Caco-2 (cell line): ENCODE results near the gene KIF16B. TPM values are rescaled to one million over a fixed set of nuclear protein-coding genes. Genes with fewer than 3 reads are reported as not detected.
A peak's percentile ranks its signal among the peaks of the same experiment; 100 is the strongest.
"Not testable (repeated sequence)": the region's sequence is repeated elsewhere in the genome, so short reads cannot be mapped to it uniquely, and the experiment has no call there.

Experiments
- BruUV-seq: library from RNA; stranded (reverse); fragments of 400-500 nt; replicated peaks from 2 replicates; lab custom pipeline; 2021; lab: Mats Ljungman, UMichigan
- CTCF ChIA-PET: fragments of 300-600 bp; sonication (Branson Sonifier 250); formaldehyde crosslinking; loops from one replicate; lab custom pipeline; 2022; ENCODE audit warnings: antibody characterized with exemption; lab: Charles Lee
- POLR2A ChIA-PET: fragments of 300-600 bp; sonication (Branson Sonifier 250); formaldehyde crosslinking; loops from one replicate; lab custom pipeline; 2022; ENCODE audit warnings: antibody characterized with exemption; lab: Charles Lee
- DNase-seq, 2 experiments: peaks; one replicate each; pipeline versions ENCODE4 v3.0.0 to v3.0.0-alpha.2; 2020 to 2022
- H3K27me3 ChIP-seq: replicated peaks from 2 replicates; pipeline ENCODE4 v1.6.0; 2011; ENCODE audit warnings: low read length; ENCODE audit not compliant: control insufficient read depth, insufficient read depth
- H3K36me3 ChIP-seq: 2 replicates; pipeline ENCODE4 v1.5.1; 2011; ENCODE audit warnings: low read length; ENCODE audit not compliant: control insufficient read depth, insufficient read depth
- H3K4me1 ChIP-seq: fragments of 250-450 bp; sonication (Bioruptor Pico); 2 replicates; pipeline ENCODE4 v1.5.1; 2020; ENCODE audit warnings: mild to moderate bottlenecking
- H3K4me3 ChIP-seq: 2 replicates; pipeline ENCODE4 v1.5.1; 2011; ENCODE audit warnings: low read depth, mild to moderate bottlenecking, control low read depth, low read length
- H3K9me3 ChIP-seq: fragments of 250-450 bp; sonication (Bioruptor Pico); 2 replicates; pipeline ENCODE4 v1.5.1; 2020; ENCODE audit warnings: mild to moderate bottlenecking, moderate library complexity
- H3K27ac Mint-ChIP-seq: one replicate; pipeline ENCODE4 v1.8.0; 2022; ENCODE audit warnings: mixed read lengths; ENCODE audit not compliant: unreplicated experiment
- H3K27me3 Mint-ChIP-seq: one replicate; pipeline ENCODE4 v1.8.0; 2022; ENCODE audit warnings: mixed read lengths; ENCODE audit not compliant: insufficient read depth, unreplicated experiment
- H3K36me3 Mint-ChIP-seq: one replicate; pipeline ENCODE4 v1.8.0; 2022; ENCODE audit warnings: mild to moderate bottlenecking, mixed read lengths; ENCODE audit not compliant: insufficient read depth, unreplicated experiment
- H3K4me1 Mint-ChIP-seq: one replicate; pipeline ENCODE4 v1.8.0; 2022; ENCODE audit warnings: low read depth, mixed read lengths; ENCODE audit not compliant: unreplicated experiment
- H3K4me3 Mint-ChIP-seq: one replicate; pipeline ENCODE4 v1.8.0; 2022; ENCODE audit warnings: mild to moderate bottlenecking, moderate library complexity, mixed read lengths; ENCODE audit not compliant: unreplicated experiment
- H3K9me3 Mint-ChIP-seq: one replicate; pipeline ENCODE4 v1.8.0; 2022; ENCODE audit warnings: mixed read lengths; ENCODE audit not compliant: unreplicated experiment
- intact Hi-C: fragments of 100-400 bp; cut with micrococcal nuclease; formaldehyde crosslinking; loops from one replicate; pipeline ENCODE4 v1.10.0; 2022; ENCODE audit not compliant: unreplicated experiment
- total RNA-seq: library from RNA; stranded (reverse); gene quantifications from 2 replicates; pipeline ENCODE4 v1.2.3, GENCODE V29; 2022
- TF ChIP-seq, protein P1 (sequence below), 2 experiments: fragments of 200-600 bp in 1 of 2; IDR thresholded peaks; 1 replicate in 1 of 2; 2 replicates in 1 of 2; pipeline versions ENCODE4 v1.5.1 to v1.8.0; 2011 to 2022; ENCODE audit warnings: antibody characterized with exemption in 1 of 2, control low read depth in 1 of 2, inconsistent platforms in 1 of 2, low read depth in 1 of 2, low read length in 1 of 2, mild to moderate bottlenecking in 1 of 2, moderate library complexity in 1 of 2; ENCODE audit not compliant: insufficient read depth in 1 of 2, severe bottlenecking in 1 of 2, unreplicated experiment in 1 of 2

Gene KIF16B
- total RNA-seq, 1 experiment from 2014 or later, result 11.3 TPM

DNA sequence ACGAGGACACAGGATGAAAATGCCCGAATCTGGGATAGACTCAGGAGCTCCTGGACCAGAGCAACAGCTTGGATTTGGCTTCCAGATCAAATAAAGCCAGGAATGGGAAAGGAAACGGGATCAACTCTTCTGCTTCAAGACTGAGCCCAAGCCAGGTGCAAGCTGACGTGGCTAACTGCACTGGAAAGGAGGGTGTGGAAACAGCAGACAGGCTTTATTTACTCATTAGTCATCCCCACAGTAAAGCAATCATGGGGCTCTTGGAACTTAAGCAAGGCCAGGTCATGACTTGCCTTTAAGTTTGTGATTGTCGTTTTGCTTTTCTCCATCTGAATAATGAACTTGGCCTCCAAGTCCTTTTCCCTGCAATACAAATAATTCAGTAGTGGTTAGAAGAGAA, 45.2 kb downstream of the KIF16B start:
- intact Hi-C loops, result loop anchor here (5.0 kb wide), 1 partner anchor 44 kb away; the partner anchor contains the start of gene KIF16B
- no peaks in the 10 kb centered on the region for H3K9me3 Mint-ChIP-seq
- peaks cover 16% of the 10 kb centered on the region for H3K4me1 Mint-ChIP-seq
- peaks cover 11% of the 10 kb centered on the region for H3K4me1 ChIP-seq
- no peaks in the 10 kb centered on the region for H3K36me3 ChIP-seq
- BruUV-seq, result no TSS peak
- ChIA-PET POLR2A (no interaction called here), CTCF (no interaction called here)
- peak; percentile 54 to 70 for DNase-seq
- no peaks in the 10 kb centered on the region for H3K9me3 ChIP-seq
- TF ChIP-seq, protein P1, sequence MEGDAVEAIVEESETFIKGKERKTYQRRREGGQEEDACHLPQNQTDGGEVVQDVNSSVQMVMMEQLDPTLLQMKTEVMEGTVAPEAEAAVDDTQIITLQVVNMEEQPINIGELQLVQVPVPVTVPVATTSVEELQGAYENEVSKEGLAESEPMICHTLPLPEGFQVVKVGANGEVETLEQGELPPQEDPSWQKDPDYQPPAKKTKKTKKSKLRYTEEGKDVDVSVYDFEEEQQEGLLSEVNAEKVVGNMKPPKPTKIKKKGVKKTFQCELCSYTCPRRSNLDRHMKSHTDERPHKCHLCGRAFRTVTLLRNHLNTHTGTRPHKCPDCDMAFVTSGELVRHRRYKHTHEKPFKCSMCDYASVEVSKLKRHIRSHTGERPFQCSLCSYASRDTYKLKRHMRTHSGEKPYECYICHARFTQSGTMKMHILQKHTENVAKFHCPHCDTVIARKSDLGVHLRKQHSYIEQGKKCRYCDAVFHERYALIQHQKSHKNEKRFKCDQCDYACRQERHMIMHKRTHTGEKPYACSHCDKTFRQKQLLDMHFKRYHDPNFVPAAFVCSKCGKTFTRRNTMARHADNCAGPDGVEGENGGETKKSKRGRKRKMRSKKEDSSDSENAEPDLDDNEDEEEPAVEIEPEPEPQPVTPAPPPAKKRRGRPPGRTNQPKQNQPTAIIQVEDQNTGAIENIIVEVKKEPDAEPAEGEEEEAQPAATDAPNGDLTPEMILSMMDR (IDR thresholded peaks at IDR 0.05; ENCODE audit: insufficient read depth in 1 of 2, low read depth in 1 of 2, low read length in 1 of 2, severe bottlenecking in 1 of 2, unreplicated experiment in 1 of 2), result no peak
- H3K27me3 ChIP-seq, result no peaks in the 10 kb centered on the region
- no peak overlapping the region for H3K4me3 ChIP-seq
- H3K36me3 Mint-ChIP-seq, result no peaks in the 10 kb centered on the region
- no peak overlapping the region for H3K27ac Mint-ChIP-seq
- no peaks in the 10 kb centered on the region for H3K27me3 Mint-ChIP-seq
- H3K4me3 Mint-ChIP-seq, result no peak overlapping the region

DNA sequence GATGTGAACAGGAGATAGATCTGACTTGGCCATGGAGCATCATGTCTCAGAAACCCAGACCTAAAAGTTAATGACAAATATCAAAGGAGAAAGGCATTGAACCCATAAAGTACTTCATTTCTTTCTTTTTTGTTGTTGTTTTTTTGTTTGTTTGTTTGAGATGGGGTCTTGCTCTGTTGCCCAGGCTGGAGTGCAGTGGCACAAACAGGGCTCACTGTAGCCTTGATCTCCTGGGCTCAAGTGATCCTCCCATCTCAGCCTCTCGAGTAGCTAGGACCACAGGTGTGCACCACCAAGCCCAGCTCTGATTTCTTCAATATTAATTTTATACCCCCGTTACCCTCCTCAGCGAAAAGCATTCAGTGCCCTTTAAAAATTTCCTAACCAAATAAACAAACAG, 45.8 kb downstream of the KIF16B start:
- Histone ChIP-seq H3K4me3 (no peak overlapping the region), H3K4me1 (peaks cover 11% of the 10 kb centered on the region), H3K9me3 (no peaks in the 10 kb centered on the region), H3K27me3 (no peaks in the 10 kb centered on the region), H3K36me3 (no peaks in the 10 kb centered on the region)
- H3K9me3 Mint-ChIP-seq, result no peaks in the 10 kb centered on the region
- POLR2A ChIA-PET, result no interaction called here
- TF ChIP-seq, protein P1 (IDR thresholded peaks at IDR 0.05; ENCODE audit: insufficient read depth in 1 of 2, low read depth in 1 of 2, low read length in 1 of 2, severe bottlenecking in 1 of 2, unreplicated experiment in 1 of 2), result no peak
- intact Hi-C loops, result loop anchor here (5.0 kb wide), 1 partner anchor 45 kb away; the partner anchor contains the start of gene KIF16B
- no peak for DNase-seq
- no peaks in the 10 kb centered on the region for H3K36me3 Mint-ChIP-seq
- H3K27ac Mint-ChIP-seq, result no peak overlapping the region
- H3K4me3 Mint-ChIP-seq, result no peak overlapping the region
- H3K27me3 Mint-ChIP-seq, result no peaks in the 10 kb centered on the region
- CTCF ChIA-PET, result no interaction called here
- peaks cover 16% of the 10 kb centered on the region for H3K4me1 Mint-ChIP-seq
- no TSS peak for BruUV-seq

DNA sequence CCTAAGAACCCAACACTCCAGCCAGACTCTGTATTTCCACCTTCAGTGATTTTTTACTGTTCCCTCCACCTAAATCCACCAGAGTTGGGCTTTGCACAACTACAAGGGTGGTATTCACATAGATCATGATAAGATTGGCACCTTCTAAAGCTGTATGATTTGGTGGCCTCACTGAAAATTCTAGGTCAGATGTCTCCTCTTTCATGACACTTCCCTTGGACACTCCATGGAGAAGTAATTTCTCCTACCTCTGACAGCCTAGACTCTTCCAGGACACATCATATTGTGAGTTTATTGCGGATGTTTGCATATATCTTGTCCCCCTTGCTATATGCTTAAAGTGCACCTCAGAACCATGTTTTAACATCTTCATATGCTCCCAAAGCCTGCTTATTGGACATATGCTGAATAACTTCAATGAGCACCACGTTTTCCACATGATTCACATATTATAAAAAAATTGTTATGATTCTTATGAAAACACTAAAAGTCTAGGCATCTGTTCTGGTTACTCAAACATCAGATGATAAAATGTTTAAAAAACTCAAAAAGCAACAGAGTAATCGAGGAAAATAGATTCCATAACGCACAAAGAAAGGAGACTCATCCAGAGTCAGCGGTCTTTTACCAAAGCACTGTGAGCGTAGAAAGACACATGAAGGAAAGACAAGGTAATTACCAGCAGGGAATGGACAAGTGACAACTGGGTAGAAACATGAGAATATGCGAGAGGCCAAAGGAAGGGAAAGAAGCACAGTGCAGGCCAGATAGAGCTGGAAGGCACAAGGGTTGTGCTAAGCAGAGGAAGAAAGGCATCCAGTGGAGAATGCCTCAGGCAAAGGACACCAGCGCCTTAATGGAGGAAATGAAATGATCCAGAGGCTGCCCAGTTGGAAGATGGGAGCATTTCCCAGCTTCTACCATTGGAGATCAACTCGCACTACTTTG, 46.5 kb downstream of the KIF16B start:
- H3K27me3 Mint-ChIP-seq, result no peaks in the 10 kb centered on the region
- POLR2A ChIA-PET, result no interaction called here
- no peak overlapping the region for H3K4me3 Mint-ChIP-seq
- no peaks in the 10 kb centered on the region for H3K27me3 ChIP-seq
- CTCF ChIA-PET, result no interaction called here
- peaks cover 16% of the 10 kb centered on the region for H3K4me1 Mint-ChIP-seq
- no peaks in the 10 kb centered on the region for H3K36me3 ChIP-seq
- H3K4me1 ChIP-seq, result peaks cover 11% of the 10 kb centered on the region
- intact Hi-C loops, result loop anchor here (5.0 kb wide), 1 partner anchor 46 kb away; the partner anchor contains the start of gene KIF16B
- no peaks in the 10 kb centered on the region for H3K9me3 Mint-ChIP-seq
- no peak overlapping the region for H3K4me3 ChIP-seq
- no peaks in the 10 kb centered on the region for H3K9me3 ChIP-seq
- no peak overlapping the region for H3K27ac Mint-ChIP-seq
- H3K36me3 Mint-ChIP-seq, result no peaks in the 10 kb centered on the region
- no TSS peak for BruUV-seq
- TF ChIP-seq, protein P1 (IDR thresholded peaks at IDR 0.05; ENCODE audit: insufficient read depth in 1 of 2, low read depth in 1 of 2, low read length in 1 of 2, severe bottlenecking in 1 of 2, unreplicated experiment in 1 of 2), result no peak
- no peak for DNase-seq

DNA sequence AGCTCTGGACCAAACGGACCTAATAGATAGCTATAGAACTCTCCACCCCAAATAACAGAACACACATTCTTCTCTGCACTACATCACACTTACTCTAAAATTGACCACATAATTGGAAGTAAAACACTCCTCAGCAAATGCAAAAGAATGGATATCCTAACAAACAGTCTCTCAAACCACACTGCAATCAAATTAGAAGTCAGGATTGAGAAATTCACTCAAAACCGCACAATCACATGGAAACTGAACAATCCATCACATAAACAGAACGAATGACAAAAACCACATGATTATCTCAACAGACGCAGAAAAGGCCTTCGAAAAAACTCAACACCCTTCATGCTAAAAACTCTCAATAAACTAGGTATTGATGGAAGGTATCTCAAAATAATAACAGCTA, 50.6 kb downstream of the KIF16B start:
- H3K4me1 Mint-ChIP-seq, H3K27me3 Mint-ChIP-seq, H3K4me3 Mint-ChIP-seq, H3K27me3 ChIP-seq, intact Hi-C loops, POLR2A ChIA-PET, H3K36me3 ChIP-seq, CTCF ChIA-PET, BruUV-seq, H3K9me3 ChIP-seq, H3K4me1 ChIP-seq, H3K9me3 Mint-ChIP-seq, H3K4me3 ChIP-seq, H3K27ac Mint-ChIP-seq, H3K36me3 Mint-ChIP-seq, DNase-seq: not testable (repeated sequence)
